ENCODE measurements around the gene ARG2. TPM values are rescaled to one million over a fixed set of nuclear protein-coding genes. Genes with fewer than 3 reads are reported as not detected.

The ARG2 gene
- total and polyA plus RNA-seq, 9 of the 15 experiments (the other 6 are each of a cell fraction or from before 2014, with no cell fraction given), result 6.2 to 75.0 (median 17.8) TPM

DNA sequence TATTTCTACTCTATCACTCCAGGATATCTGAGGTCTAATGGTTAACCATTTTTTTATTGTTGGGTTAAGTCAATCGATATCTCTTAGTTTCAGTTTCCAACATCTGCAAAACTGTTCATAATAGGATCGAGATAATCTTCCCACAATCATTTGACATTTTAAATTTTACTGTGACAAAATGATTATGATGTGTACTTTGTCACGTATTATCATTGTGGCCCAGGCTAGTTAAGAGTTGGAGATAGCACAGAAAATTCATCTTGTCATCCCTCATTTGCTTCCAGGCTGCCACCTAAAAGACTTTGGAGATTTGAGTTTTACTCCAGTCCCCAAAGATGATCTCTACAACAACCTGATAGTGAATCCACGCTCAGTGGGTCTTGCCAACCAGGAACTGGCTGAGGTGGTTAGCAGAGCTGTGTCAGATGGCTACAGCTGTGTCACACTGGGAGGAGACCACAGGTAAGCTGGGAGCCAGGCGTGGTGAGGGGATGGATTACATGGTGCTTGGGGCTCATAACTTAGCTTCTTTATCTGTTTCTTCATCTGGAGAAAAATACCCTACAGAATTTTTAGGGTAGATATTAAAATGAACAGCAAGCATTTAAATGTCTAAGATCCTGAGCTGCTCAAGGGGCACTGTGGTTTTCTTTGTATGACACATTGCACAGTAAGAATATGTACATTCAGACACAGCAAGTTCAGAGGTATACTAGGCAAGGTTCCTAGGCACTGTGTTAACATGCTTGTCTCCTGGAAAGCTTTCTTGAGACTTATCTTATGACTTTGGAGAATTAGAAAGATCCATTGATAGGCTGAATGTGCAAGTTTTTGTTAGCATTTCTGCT, 22.4 kb downstream of the ARG2 start:
- no peaks in the 10 kb centered on the region for H4K20me1 ChIP-seq (replicated peaks; ENCODE audit: control insufficient read depth, insufficient read depth, low read length)
- H2AFZ ChIP-seq (ENCODE audit: low read depth, low read length), result no peak overlapping the region
- H3K9me3 ChIP-seq (replicated peaks; ENCODE audit: control insufficient read depth, insufficient read depth, low read depth, low read length), result no peaks in the 10 kb centered on the region
- peaks cover 0 to 23% of the 10 kb centered on the region in 2 experiments; a peak in 3 of 5 replicates for H3K4me1 ChIP-seq (replicated peaks in 1 of 2; ENCODE audit: control insufficient read depth in 2 of 2, insufficient read depth in 2 of 2, low read length in 2 of 2)
- H3K9ac ChIP-seq (ENCODE audit: insufficient read depth in 1 of 2, low read depth in 2 of 2, low read length in 2 of 2), result peak overlapping the region in 1 of 2 experiments; percentile 75; a peak in 1 of 4 replicates
- H3K4me2 ChIP-seq (ENCODE audit: insufficient read depth, low read length), result peak overlapping the region; percentile 60
- H3K9me1 ChIP-seq (ENCODE audit: control insufficient read depth, insufficient read depth, low read length), result no peaks in the 10 kb centered on the region
- no TSS peak for BruUV-seq (replicated peaks)
- intact Hi-C loops (cut with micrococcal nuclease) (no loop called here), in situ Hi-C loops (cut with MboI) (no loop called here)
- H3K36me3 ChIP-seq (ENCODE audit: control insufficient read depth, insufficient read depth, low read length), result peaks cover 22% of the 10 kb centered on the region; the same call in 2 of the 3 replicates
- 18% methylated on average over 5 of the region's 5 CpGs for WGBS (ENCODE audit: insufficient coverage, low coverage, missing lambda C conversion rate)
- no peak overlapping the region for H3K4me3 ChIP-seq
- DNase-seq (ENCODE audit: extremely low read depth in 1 of 4, low spot score in 3 of 4), result peak in 1 of 4 experiments; percentile 20
- no peaks in the 10 kb centered on the region for H3K79me2 ChIP-seq (ENCODE audit: control insufficient read depth, insufficient read depth, low read length)
- no peak for FAIRE-seq
- no peaks in the 10 kb centered on the region for H3K27me3 ChIP-seq (ENCODE audit: control insufficient read depth in 2 of 2, insufficient read depth in 2 of 2, low read length in 2 of 2)
- peak; percentile 62 for ATAC-seq
- H3K27ac ChIP-seq (ENCODE audit: extremely low read depth, low read depth, low read length), result peak overlapping the region; percentile 55; the same call in 1 of the 3 replicates
- POLR2A ChIA-PET, result interaction anchor here (0.5 to 1.5 kb wide), 10 partner anchors 10 to 48 kb away, joined by 3 to 6 read pairs (median 3); no protein-coding TSS in a partner anchor
- CTCF ChIA-PET (ENCODE audit: low intra/inter-chr PET ratio), result no interaction called here
- TF ChIP-seq SMARCA4 (IDR thresholded peaks at IDR 0.05) (peak; percentile 55; the same call in 1 of the 2 replicates), ZNF124 (CRISPR knock-in tag; IDR thresholded peaks at IDR 0.05) (no peak), MTA2 (IDR thresholded peaks at IDR 0.05; ENCODE audit: low read depth) (peak; percentile 33; the same call in 1 of the 2 replicates), KLF16 (IDR thresholded peaks at IDR 0.05) (peak; percentile 24; the same call in 1 of the 2 replicates), ARID1B (IDR thresholded peaks at IDR 0.05) (peak; percentile 85), DPF2 (IDR thresholded peaks at IDR 0.05) (peak; percentile 62), TAL1 (IDR thresholded peaks at IDR 0.05) (peak; percentile 81), TRIM24 (IDR thresholded peaks at IDR 0.05) (peak in 1 of 2 experiments; percentile 54; a peak in 2 of 4 replicates), NFIC (IDR thresholded peaks at IDR 0.05) (peak; percentile 16; the same call in 1 of the 2 replicates), HMGN3 (IDR thresholded peaks at IDR 0.05; ENCODE audit: borderline replicate concordance, extremely low read depth, insufficient read length, low read depth, low read length) (peak; percentile 32), TCF3 (CRISPR knock-in tag; IDR thresholded peaks at IDR 0.05) (peak; percentile 68), EP300 (IDR thresholded peaks at IDR 0.05; ENCODE audit: low read length) (peak; percentile 68), CBFA2T3 (IDR thresholded peaks at IDR 0.05) (peak; percentile 77), SOX6 (IDR thresholded peaks at IDR 0.05) (peak; percentile 78; the same call in 1 of the 2 replicates), MTA3 (IDR thresholded peaks at IDR 0.05; ENCODE audit: borderline replicate concordance) (0 out of 2 replicates have a peak, but pooled peaks have one; percentile 26)
- TF ChIP-seq, protein P1, sequence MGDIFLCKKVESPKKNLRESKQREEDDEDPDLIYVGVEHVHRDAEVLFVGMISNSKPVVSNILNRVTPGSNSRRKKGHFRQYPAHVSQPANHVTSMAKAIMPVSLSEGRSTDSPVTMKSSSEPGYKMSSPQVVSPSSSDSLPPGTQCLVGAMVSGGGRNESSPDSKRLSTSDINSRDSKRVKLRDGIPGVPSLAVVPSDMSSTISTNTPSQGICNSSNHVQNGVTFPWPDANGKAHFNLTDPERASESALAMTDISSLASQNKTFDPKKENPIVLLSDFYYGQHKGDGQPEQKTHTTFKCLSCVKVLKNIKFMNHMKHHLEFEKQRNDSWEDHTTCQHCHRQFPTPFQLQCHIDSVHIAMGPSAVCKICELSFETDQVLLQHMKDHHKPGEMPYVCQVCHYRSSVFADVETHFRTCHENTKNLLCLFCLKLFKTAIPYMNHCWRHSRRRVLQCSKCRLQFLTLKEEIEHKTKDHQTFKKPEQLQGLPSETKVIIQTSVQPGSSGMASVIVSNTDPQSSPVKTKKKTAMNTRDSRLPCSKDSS (IDR thresholded peaks at IDR 0.05; ENCODE audit: low read depth, partially characterized antibody), result no peak
- TF ChIP-seq, protein P2, sequence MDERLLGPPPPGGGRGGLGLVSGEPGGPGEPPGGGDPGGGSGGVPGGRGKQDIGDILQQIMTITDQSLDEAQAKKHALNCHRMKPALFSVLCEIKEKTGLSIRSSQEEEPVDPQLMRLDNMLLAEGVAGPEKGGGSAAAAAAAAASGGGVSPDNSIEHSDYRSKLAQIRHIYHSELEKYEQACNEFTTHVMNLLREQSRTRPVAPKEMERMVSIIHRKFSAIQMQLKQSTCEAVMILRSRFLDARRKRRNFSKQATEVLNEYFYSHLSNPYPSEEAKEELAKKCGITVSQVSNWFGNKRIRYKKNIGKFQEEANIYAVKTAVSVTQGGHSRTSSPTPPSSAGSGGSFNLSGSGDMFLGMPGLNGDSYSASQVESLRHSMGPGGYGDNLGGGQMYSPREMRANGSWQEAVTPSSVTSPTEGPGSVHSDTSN (CRISPR knock-in tag; IDR thresholded peaks at IDR 0.05; ENCODE audit: low read depth), result no peak
- TF ChIP-seq, protein P2 (tag; conservative IDR thresholded peaks at IDR 0.05; ENCODE audit: low read depth), result peak; percentile 59; the same call in 1 of the 2 replicates
- TF ChIP-seq, protein P3, sequence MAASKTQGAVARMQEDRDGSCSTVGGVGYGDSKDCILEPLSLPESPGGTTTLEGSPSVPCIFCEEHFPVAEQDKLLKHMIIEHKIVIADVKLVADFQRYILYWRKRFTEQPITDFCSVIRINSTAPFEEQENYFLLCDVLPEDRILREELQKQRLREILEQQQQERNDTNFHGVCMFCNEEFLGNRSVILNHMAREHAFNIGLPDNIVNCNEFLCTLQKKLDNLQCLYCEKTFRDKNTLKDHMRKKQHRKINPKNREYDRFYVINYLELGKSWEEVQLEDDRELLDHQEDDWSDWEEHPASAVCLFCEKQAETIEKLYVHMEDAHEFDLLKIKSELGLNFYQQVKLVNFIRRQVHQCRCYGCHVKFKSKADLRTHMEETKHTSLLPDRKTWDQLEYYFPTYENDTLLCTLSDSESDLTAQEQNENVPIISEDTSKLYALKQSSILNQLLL (CRISPR knock-in tag; IDR thresholded peaks at IDR 0.05; ENCODE audit: borderline replicate concordance), result no peak
